DMS114 treated with DMSO at 0.1 percent for 48 hours (cell line): ENCODE measurements around the gene TMEM33.
"Not testable (repeated sequence)": the region's sequence is repeated elsewhere in the genome, so short reads cannot be mapped to it uniquely, and the experiment has no call there.

Source experiments
- DNase-seq: peaks from one replicate; lab custom pipeline; 2025; ENCODE audit not compliant: unreplicated experiment; lab: John Stamatoyannopoulos, UW

The TMEM33 gene

GRCh38 chr4:41934901-41935651 lies at the start of gene TMEM33:
TMEM33 (plus strand) TSS chr4:41935429; CDS start chr4:41935485, 56 bp downstream.
- peak; percentile 83 for DNase-seq

DNA sequence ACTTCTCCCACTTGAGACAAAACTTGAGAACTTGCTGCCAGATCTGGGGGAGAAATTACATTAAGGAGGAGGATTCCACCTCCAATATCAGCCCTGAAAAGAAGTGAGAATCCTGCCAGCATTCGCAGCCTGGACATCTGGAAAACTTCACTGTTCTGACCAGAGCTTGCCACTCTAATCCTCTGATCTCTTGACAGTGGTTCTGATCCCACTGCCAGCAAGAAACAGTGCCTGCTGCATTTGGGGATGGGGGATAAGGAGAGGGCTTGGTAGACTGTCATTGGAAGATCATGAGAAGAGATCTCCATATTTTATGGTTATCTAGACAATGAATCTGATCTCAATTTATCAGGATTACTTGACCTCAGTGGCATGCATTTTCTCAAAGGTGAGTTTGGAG lies 49.8 kb upstream of the TMEM33 start:
- no peak for DNase-seq

DNA sequence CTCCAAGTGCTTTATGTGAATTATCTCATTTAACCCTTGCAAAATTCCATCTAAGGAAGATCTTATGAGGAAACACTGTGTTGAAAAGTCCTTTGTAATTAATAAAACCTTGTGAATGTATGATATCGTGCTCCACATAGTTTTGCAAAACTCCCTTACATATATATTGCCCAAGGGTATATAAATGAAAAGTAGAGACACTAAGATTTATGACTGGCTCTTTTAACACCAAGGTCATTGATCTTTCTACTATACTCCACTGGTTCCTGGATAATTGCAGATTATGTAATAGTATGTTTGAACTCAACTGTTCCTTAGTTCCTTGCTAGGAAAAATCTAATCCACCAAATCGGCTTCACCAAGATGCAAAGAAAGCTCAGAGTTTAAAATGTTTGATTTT lies 48.0 kb upstream of the TMEM33 start:
- DNase-seq = no peak

GRCh38 chr4:41887821-41888686 lies 47.2 kb upstream of the TMEM33 start:
- peak; percentile 4 for DNase-seq

- DNase-seq = no peak
Measured at GRCh38 chr4:41888687-41889074, 46.5 kb upstream of the TMEM33 start.

GRCh38 chr4:41889317-41889716 lies 45.9 kb upstream of the TMEM33 start:
- DNase-seq = no peak

DNA sequence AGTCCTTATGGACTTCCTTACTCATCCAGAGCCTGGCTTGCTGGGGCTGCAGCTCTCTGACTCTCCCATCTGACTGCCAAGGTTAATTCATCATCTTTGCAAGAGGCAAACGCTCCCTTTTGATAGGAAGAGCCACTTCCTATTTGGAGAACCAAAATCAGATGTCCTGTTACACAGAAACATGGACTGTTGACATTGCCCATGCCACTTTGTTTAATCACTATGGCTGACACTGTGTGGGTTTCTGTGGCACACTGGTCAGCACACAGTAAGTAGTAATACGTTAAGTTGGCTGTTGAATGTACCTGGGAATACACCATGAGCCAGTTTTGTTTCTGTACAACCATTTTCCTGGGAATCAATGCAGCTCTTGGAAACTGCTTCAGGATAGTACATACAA lies 45.1 kb upstream of the TMEM33 start:
- no peak for DNase-seq

DNA sequence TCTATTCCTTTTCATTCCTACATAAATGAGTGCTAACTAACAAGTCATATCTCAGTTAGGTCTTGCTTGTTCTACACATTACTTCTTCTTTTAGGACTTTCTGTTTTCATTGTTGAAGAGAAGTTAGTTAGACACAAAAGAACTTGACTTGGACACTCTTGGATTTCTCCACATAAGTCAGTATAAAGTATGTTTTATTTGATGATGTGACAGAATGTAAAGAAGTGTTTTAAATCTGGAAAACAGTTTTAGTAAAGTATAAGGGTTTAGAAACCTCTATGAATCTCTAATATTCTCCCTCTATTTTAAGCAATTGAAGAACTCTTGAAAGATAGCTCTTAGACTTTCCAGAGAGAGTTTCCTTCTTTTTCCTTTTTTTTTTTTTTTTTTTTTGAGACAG lies 38.6 kb upstream of the TMEM33 start:
- DNase-seq = no peak

GRCh38 chr4:41897698-41898097 lies 37.5 kb upstream of the TMEM33 start:
- DNase-seq = no peak

DNA sequence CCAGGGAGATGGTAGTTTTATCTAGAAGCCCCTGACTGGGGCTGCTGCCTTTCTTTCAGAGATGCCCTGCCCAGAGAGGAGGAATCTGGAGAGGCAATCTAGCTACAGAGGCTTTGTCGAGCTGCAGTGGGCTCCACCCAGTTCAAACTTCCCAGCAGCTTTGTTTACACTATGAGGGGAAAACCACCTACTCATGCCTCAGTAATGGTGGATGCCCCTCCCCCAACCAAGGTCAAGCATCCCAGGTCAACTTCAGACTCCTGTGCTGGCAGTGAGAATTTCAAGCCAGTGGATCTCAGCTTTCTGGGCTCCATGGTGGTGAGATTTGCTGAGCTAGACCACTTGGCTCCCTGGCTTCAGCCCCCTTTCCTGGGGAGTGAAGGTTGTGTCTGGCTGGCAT lies 26.1 kb upstream of the TMEM33 start:
- not testable (repeated sequence) for DNase-seq

DNA sequence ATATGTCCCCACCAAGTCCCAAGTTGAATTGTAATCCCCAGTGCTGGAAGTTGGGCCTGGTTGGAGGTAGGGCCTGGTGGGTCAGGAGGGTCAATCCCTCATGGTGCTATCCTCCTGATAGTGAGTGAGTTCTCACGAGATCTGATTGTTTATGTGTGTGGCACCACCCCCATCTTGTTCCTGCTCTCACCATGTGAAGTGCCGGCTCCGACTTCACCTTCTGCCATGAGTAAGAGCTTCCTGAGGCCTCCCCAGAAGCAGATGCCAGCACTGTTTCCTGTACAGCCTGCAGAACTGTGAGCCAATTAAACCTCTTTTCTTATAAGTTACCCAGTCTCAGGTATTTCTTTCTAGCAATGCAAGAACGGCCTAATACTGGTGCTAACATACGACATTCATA lies 22.7 kb upstream of the TMEM33 start:
- no peak for DNase-seq

DNA sequence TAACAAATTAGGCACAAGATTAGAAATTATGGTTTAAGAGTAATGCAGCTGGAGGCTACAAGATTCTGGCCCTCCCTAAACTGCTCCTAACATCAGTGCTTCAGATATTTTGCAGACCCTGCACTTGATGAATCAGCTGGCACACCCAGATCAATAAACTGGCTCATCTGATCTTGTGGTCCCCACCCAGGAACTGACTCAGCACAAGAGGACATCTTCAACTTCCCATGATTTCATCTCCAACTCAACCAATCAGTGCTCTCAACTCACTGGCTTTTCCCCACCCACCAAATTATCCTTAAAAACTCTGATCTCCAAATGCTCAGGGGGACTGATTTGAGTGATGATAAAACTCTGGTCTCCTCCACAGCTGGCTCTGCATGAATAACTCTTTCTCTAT lies 21.7 kb upstream of the TMEM33 start:
- DNase-seq = no peak

DNA sequence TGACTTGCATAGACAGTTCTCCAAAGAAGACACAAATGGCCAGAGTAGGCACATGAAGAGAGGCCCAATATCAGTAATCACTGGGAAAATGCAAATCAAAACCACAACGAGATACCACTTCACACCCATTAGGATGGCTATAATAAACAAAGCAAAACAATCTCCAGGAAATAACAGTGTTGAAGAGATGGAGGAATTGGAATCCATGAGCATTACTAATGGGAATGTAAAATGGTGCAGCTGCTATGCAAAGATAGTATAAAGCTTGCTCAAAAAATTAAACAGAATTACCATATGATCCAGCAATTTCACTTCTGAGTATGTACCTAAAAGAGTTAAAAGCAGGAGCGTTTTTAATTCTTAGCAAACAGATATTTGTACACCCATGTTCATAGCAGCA lies 17.0 kb upstream of the TMEM33 start:
- no peak for DNase-seq

- DNase-seq = not testable (repeated sequence)
Measured at GRCh38 chr4:41920416-41920815, 14.8 kb upstream of the TMEM33 start.

DNA sequence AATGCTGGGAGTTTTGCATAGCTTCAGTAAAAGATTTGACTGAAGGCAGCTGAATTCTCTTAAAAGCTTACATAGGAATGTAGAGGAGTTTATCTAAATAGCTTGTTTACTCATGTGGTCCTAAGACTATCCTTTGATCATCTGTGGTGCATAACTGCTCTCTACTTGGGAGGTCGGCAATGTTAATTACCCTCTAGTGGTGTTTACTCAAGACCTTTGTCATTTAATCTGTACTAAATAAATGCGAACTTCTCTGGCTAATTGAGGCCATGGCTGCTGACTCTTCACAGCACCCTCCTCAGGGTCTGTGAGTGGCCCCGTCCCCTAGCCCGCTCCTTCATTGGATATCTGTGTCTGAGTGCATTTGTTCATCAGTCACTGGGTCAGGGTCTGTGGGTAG lies 13.8 kb upstream of the TMEM33 start:
- no peak for DNase-seq

- no peak for DNase-seq
Measured at GRCh38 chr4:41927796-41928499, 7.3 kb upstream of the TMEM33 start.

DNA sequence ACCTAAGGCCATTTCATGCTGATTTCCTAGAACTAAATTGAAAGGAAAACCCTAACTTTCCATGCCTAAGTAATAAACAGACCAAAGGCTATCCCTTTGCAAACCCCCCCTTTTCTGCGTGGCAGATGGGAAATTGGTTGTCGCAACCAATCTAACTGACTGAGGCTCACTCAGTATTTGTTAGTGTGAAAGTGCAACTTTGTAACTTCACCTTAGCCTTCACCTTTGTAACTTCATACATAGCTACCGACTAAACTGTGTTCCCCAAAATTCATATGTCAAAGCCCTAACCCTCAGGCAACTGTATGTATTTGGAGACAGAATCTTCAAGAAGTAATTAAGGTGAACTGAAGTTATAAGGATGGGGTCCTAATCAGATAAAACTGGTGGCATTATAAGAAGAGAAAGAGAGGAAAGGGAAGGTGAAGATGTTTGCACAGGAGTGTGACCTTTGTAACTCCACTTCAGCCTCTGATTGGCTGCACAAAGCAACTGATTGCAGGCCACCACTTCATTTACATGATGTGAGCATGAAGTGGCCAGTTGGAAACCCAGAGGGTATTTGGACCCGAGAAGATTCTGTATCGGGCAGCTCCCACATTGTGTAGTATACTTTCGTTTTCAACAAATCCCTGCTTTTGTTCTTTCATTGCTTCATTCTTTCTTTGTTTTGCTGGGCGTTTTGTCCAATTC lies 4.9 kb upstream of the TMEM33 start:
- no peak for DNase-seq

DNA sequence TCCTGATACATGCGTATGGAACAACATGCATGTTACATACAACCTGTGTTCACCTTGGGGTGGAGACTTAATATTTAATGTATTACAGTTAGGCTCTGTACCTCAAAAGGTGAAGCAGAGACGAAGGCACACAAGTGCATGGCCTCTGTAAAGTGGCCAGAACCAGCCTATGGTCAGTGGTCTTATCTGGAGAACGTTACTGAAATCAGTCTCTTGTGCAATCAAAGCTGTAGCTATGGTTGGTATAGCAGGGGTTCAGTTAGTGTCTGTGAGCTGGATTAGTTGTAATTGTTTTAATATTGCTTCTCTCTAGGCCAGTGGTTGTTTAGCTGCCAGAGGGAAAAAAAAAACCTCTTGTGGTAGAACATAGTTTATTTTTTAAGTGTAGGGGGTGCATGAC lies 2.2 kb upstream of the TMEM33 start:
- no peak for DNase-seq

GRCh38 chr4:41933997-41934503 lies 1.2 kb upstream of the TMEM33 start:
- peak; percentile 49 for DNase-seq

- no peak for DNase-seq
Measured at GRCh38 chr4:41934514-41934900, 722 bp upstream of the TMEM33 start.

- DNase-seq = no peak
Measured at GRCh38 chr4:41935652-41936021, 408 bp downstream of the TMEM33 start.
